ENCODE results near the gene KCNT2. TPM values are rescaled to one million over a fixed set of nuclear protein-coding genes. Genes with fewer than 3 reads are reported as not detected.

KCNT2 gene
- total RNA-seq, 1 experiment from 2014 or later, result 9.1 TPM

- Histone ChIP-seq H4K20me1 (ENCODE audit: control insufficient read depth, insufficient read depth, insufficient read length) (no peaks in the 10 kb centered on the region), H3K4me2 (ENCODE audit: insufficient read depth, insufficient read length, low read length) (no peak overlapping the region), H2AK5ac (ENCODE audit: insufficient read length, low read length) (no peak overlapping the region), H3K27ac (ENCODE audit: insufficient read length, low read depth, low read length) (no peak overlapping the region), H2BK5ac (ENCODE audit: insufficient read length, low read length) (no peak overlapping the region), H4K8ac (replicated peaks; ENCODE audit: insufficient read length, low read depth, low read length) (no peak overlapping the region), H3K14ac (ENCODE audit: insufficient read depth, low read length) (no peak overlapping the region), H3T11ph (ENCODE audit: low read length) (no peak overlapping the region), H3K4ac (ENCODE audit: low read depth, low read length) (no peak overlapping the region), H3K27me3 (ENCODE audit: insufficient read depth, low read length) (no peaks in the 10 kb centered on the region), H3K9ac (ENCODE audit: extremely low read depth, insufficient read length, low read length) (no peak overlapping the region), H2BK12ac (ENCODE audit: insufficient read length, low read depth, low read length) (no peak overlapping the region), H3K9me3 (ENCODE audit: control insufficient read depth, low read depth, low read length) (no peaks in the 10 kb centered on the region), H2BK20ac (ENCODE audit: low read depth, low read length, poor library complexity, severe bottlenecking) (no peak overlapping the region), H3K56ac (ENCODE audit: insufficient read length, low read depth, low read length) (no peak overlapping the region), H3K4me1 (ENCODE audit: insufficient read depth, low read length) (peaks cover 4% of the 10 kb centered on the region; the same call in 1 of the 2 replicates), H2BK15ac (ENCODE audit: low read depth, low read length) (no peak overlapping the region), H3K79me2 (ENCODE audit: insufficient read depth, low read length) (no peaks in the 10 kb centered on the region), H3K23ac (ENCODE audit: insufficient read length, low read depth, low read length) (no peak overlapping the region), H3K79me1 (ENCODE audit: insufficient read depth, low read depth, low read length, poor library complexity, severe bottlenecking) (no peaks in the 10 kb centered on the region), H2AFZ (ENCODE audit: low read length) (no peak overlapping the region), H4K91ac (ENCODE audit: insufficient read length, low read depth, low read length) (no peak overlapping the region), H2BK120ac (ENCODE audit: low read depth, low read length, poor library complexity, severe bottlenecking) (no peak overlapping the region), H3K23me2 (ENCODE audit: insufficient read length, low read depth, low read length, poor library complexity, severe bottlenecking) (no peaks in the 10 kb centered on the region), H4K5ac (ENCODE audit: insufficient read length, low read depth, low read length) (no peak overlapping the region), H3K18ac (ENCODE audit: insufficient read length, low read depth, low read length) (no peak overlapping the region)
- DNase-seq, result no peak
- TF ChIP-seq CTCF (conservative IDR thresholded peaks at IDR 0.05), result no peak
- WGBS (ENCODE audit: extremely low coverage, insufficient read length, low lambda C conversion rate), result no CpG with 5 or more reads among the region's 3 CpGs
- no peak overlapping the region for H3K4me3 Mint-ChIP-seq
- H3K27me3 Mint-ChIP-seq (ENCODE audit: low read depth), result no peaks in the 10 kb centered on the region
- peaks cover 2 to 4% of the 10 kb centered on the region in 2 experiments; a peak in 1 of 4 replicates for H3K4me1 Mint-ChIP-seq
- no peaks in the 10 kb centered on the region for H3K9me3 Mint-ChIP-seq
- peaks cover 0 to 11% (median 4%) of the 10 kb centered on the region in 3 experiments; a peak in 3 of 7 replicates for H3K36me3 Mint-ChIP-seq (ENCODE audit: insufficient read depth in 1 of 3, low read depth in 3 of 3)
- no peak overlapping the region for H3K27ac Mint-ChIP-seq
These were observed 284.4 kb downstream of the KCNT2 start for GRCh38 chr1:196323869-196324268.

Data from H9 (cell line).